ENCODE measurements around the gene ARFGAP2. TPM values are rescaled to one million over a fixed set of nuclear protein-coding genes. Genes with fewer than 3 reads are reported as not detected.

The ARFGAP2 gene
- total and polyA plus RNA-seq, 2 of the 8 experiments (the other 6 are each of a cell fraction or from before 2014, with no cell fraction given), result 50.2 to 64.0 TPM

- Histone ChIP-seq H3K23ac (ENCODE audit: insufficient read length) (no peak overlapping the region), H2BK120ac (replicated peaks; ENCODE audit: low read depth, low read length) (peak overlapping the region; percentile 62), H4K8ac (ENCODE audit: extremely low read depth, insufficient read depth, low read length) (peak overlapping the region; percentile 96; the same call in 1 of the 2 replicates), H3K56ac (replicated peaks; ENCODE audit: insufficient read length, low read depth, low read length) (peak overlapping the region; percentile 98), H2BK5ac (ENCODE audit: low read depth, low read length) (peak overlapping the region; percentile 95), H3K36me3 (ENCODE audit: control insufficient read depth in 2 of 4, insufficient read depth in 4 of 4, low read length in 3 of 4) (peaks cover 5 to 13% (median 10%) of the 10 kb centered on the region in 4 experiments; a peak in 7 of 8 replicates), H2BK20ac (ENCODE audit: low read length) (no peak overlapping the region), H3K14ac (ENCODE audit: insufficient read length) (peak overlapping the region; percentile 78), H3K4me1 (replicated peaks in 1 of 4; ENCODE audit: control insufficient read depth in 3 of 4, insufficient read depth in 4 of 4, low read length in 3 of 4) (peaks cover 0 to 10% (median 8%) of the 10 kb centered on the region in 4 experiments; a peak in 6 of 7 replicates), H3K79me1 (ENCODE audit: low read depth, low read length) (no peaks in the 10 kb centered on the region; the same call in 1 of the 2 replicates), H3K4ac (replicated peaks; ENCODE audit: insufficient read length, low read depth, low read length) (peak overlapping the region; percentile 16), H3K4me2 (ENCODE audit: insufficient read depth in 1 of 2, low read depth in 2 of 2, low read length in 2 of 2) (peak overlapping the region; percentile 93 to 100), H2AFZ (ENCODE audit: low read length) (peak overlapping the region; percentile 13; the same call in 1 of the 2 replicates), H4K91ac (replicated peaks; ENCODE audit: insufficient read length, low read length) (peak overlapping the region; percentile 75), H3K79me2 (ENCODE audit: control insufficient read depth in 1 of 2, insufficient read depth in 2 of 2, low read length in 2 of 2) (peaks cover 6 to 28% of the 10 kb centered on the region in 2 experiments; a peak in 3 of 4 replicates), H3K18ac (ENCODE audit: extremely low read depth, low read length) (peak overlapping the region; percentile 99), H4K20me1 (replicated peaks in 1 of 2; ENCODE audit: control insufficient read depth in 1 of 2, insufficient read depth in 2 of 2, low read length in 2 of 2) (peaks cover 0 to 4% of the 10 kb centered on the region in 2 experiments), H3K27me3 (replicated peaks in 1 of 4; ENCODE audit: control insufficient read depth in 3 of 4, extremely low read depth in 1 of 4, insufficient read depth in 3 of 4, low read length in 3 of 4) (no peaks in the 10 kb centered on the region), H2AK5ac (ENCODE audit: low read depth, low read length) (peak overlapping the region; percentile 84; the same call in 1 of the 2 replicates), H3K23me2 (ENCODE audit: low read depth, low read length) (peaks cover 17% of the 10 kb centered on the region), H3K4me3 (ENCODE audit: extremely low read depth in 1 of 4, insufficient read depth in 2 of 4, low read depth in 3 of 4, low read length in 4 of 4) (peak overlapping the region; percentile 79 to 98 (median 90)), H3K9ac (replicated peaks in 1 of 4; ENCODE audit: extremely low read depth in 1 of 4, low read depth in 3 of 4, low read length in 3 of 4) (peak overlapping the region; percentile 95 to 97 (median 97)), H4K5ac (ENCODE audit: insufficient read length, low read depth, low read length) (peak overlapping the region; percentile 93), H3K9me3 (ENCODE audit: insufficient read depth in 2 of 2, low read depth in 1 of 2, low read length in 1 of 2) (no peaks in the 10 kb centered on the region), H2BK12ac (ENCODE audit: low read depth, low read length) (peak overlapping the region; percentile 28; the same call in 1 of the 2 replicates), H2BK15ac (ENCODE audit: low read length) (0 out of 2 replicates have a peak overlapping the region, but pooled peaks have one; percentile 3), H3K27ac (ENCODE audit: low read depth, low read length) (peak overlapping the region; percentile 95)
- DNase-seq (ENCODE audit: low read depth in 1 of 2, low spot score in 2 of 2), result no peak
- no peak for FAIRE-seq
- ChIA-PET CTCF (ENCODE audit: partially characterized antibody) (interaction anchor here (0.6 to 21.5 kb wide), 14 partner anchors 10 to 195 kb away, joined by 3 to 247 read pairs (median 4); partner anchors contain the start of genes ACP2, ARFGAP2, NR1H3 and PACSIN3), POLR2A (ENCODE audit: partially characterized antibody) (interaction anchor here (0.7 to 3.3 kb wide), 28 partner anchors 8 to 370 kb away, joined by 3 to 49 read pairs (median 9); partner anchors contain the start of genes ACP2, CKAP5, NR1H3 and PACSIN3)
- WGBS, 2 experiments (ENCODE audit: extremely low coverage in 1 of 2, insufficient coverage in 1 of 2, insufficient read length in 1 of 2, insufficient replicate concordance in 2 of 2, low coverage in 1 of 2, low lambda C conversion rate in 2 of 2, missing lambda C conversion rate in 1 of 2), result 16% methylated on average over 15 of the region's 15 CpGs; no CpG with 5 or more reads in 1 of the 2 experiments
- TF ChIP-seq RNF2 (IDR thresholded peaks at IDR 0.05; ENCODE audit: borderline replicate concordance, low read depth, low read length, missing control alignments, poor library complexity, severe bottlenecking) (no peak), SIN3A (conservative IDR thresholded peaks at IDR 0.05 in 1 of 2, IDR thresholded peaks at IDR 0.05 in 1 of 2; ENCODE audit: low read depth in 1 of 2, low read length in 2 of 2) (peak; percentile 41 to 70; a peak in 2 of 4 replicates), NRF1 (IDR thresholded peaks at IDR 0.05; ENCODE audit: low read depth, low read length) (no peak), PHF8 (conservative IDR thresholded peaks at IDR 0.05; ENCODE audit: low read depth, low read length) (peak; percentile 22; the same call in 1 of the 2 replicates), MAX (IDR thresholded peaks at IDR 0.05) (0 out of 2 replicates have a peak, but pooled peaks have one; percentile 2)
Observed at GRCh38 chr11:47215366-47215910, 38.8 kb upstream of the ARFGAP2 start.
